WTC11 (cell line): Measurements from ENCODE around the gene SCFD1. TPM values are rescaled to one million over a fixed set of nuclear protein-coding genes. Genes with fewer than 3 reads are reported as not detected.

Source experiments
- ATAC-seq: fragments of 200-7000 bp; cut with Tn5 transposase; 2 replicates; pipeline ENCODE4 v1.10.0; 2021; ENCODE audit warnings: mild to moderate bottlenecking, moderate library complexity
- CTCF ChIA-PET: fragments of 300-600 bp; sonication (Branson Sonifier 250); formaldehyde crosslinking; loops from one replicate; lab custom pipeline; 2021; ENCODE audit warnings: antibody characterized with exemption; lab: Charles Lee
- POLR2A ChIA-PET: fragments of 350-600 bp; sonication (Branson Sonifier 250); formaldehyde crosslinking; loops from one replicate; lab custom pipeline; 2021; ENCODE audit warnings: antibody characterized with exemption; lab: Charles Lee
- DNase-seq: peaks from one replicate; pipeline ENCODE4 v3.0.0; 2021; ENCODE audit warnings: low spot score
- H3K27ac Mint-ChIP-seq: 2 replicates; pipeline ENCODE4 v1.8.0; 2021; ENCODE audit warnings: mixed read lengths
- H3K27me3 Mint-ChIP-seq: 2 replicates; pipeline ENCODE4 v1.8.0; 2021; ENCODE audit warnings: low read depth, mild to moderate bottlenecking, moderate library complexity, mixed read lengths
- H3K36me3 Mint-ChIP-seq: 2 replicates; pipeline ENCODE4 v1.8.0; 2021; ENCODE audit warnings: mixed read lengths
- H3K4me1 Mint-ChIP-seq: 2 replicates; pipeline ENCODE4 v1.8.0; 2022; ENCODE audit warnings: mixed read lengths
- H3K4me3 Mint-ChIP-seq: 2 replicates; pipeline ENCODE4 v1.8.0; 2021; ENCODE audit warnings: mild to moderate bottlenecking, moderate library complexity, mixed read lengths
- H3K9me3 Mint-ChIP-seq: 2 replicates; pipeline ENCODE4 v1.8.0; 2021; ENCODE audit warnings: mixed read lengths
- AR ChIP-seq: fragments of 250-450 bp; sonication (Bioruptor Pico); IDR thresholded peaks from 2 replicates; pipeline ENCODE4 v1.9.0; 2021; ENCODE audit warnings: mild to moderate bottlenecking
- ARID4B ChIP-seq: sonication (generic); formaldehyde crosslinking; IDR thresholded peaks from 2 replicates; pipeline ENCODE4 v1.8.0; 2023; ENCODE audit warnings: missing genetic modification reagents, mild to moderate bottlenecking, borderline replicate concordance
- CBFB ChIP-seq: sonication (generic); formaldehyde crosslinking; IDR thresholded peaks from 2 replicates; pipeline ENCODE4 v1.8.1; 2022; ENCODE audit warnings: mild to moderate bottlenecking, low read depth, missing genetic modification reagents
- CDX4 ChIP-seq: fragments of 250-450 bp; sonication (Bioruptor Pico); IDR thresholded peaks from 2 replicates; pipeline ENCODE4 v1.9.0; 2021; ENCODE audit warnings: moderate library complexity, mild to moderate bottlenecking, inconsistent platforms, borderline replicate concordance
- CREM ChIP-seq: sonication (generic); formaldehyde crosslinking; IDR thresholded peaks from 2 replicates; pipeline ENCODE4 v1.8.1; 2022; ENCODE audit warnings: mild to moderate bottlenecking, missing genetic modification reagents, moderate library complexity
- E2F1 ChIP-seq: sonication (generic); formaldehyde crosslinking; IDR thresholded peaks from 2 replicates; pipeline ENCODE4 v1.8.0; 2022; ENCODE audit warnings: mild to moderate bottlenecking, missing genetic modification reagents
- E2F5 ChIP-seq: sonication (generic); formaldehyde crosslinking; IDR thresholded peaks from 2 replicates; pipeline ENCODE4 v1.8.1; 2022; ENCODE audit warnings: mild to moderate bottlenecking, moderate library complexity, missing genetic modification reagents
- FOXJ3 ChIP-seq: sonication (generic); formaldehyde crosslinking; IDR thresholded peaks from 2 replicates; pipeline ENCODE4 v1.9.0; 2021; ENCODE audit warnings: missing genetic modification reagents, mild to moderate bottlenecking, borderline replicate concordance
- FOXP1 ChIP-seq: sonication (generic); formaldehyde crosslinking; IDR thresholded peaks from 2 replicates; pipeline ENCODE4 v1.8.0; 2022; ENCODE audit warnings: missing genetic modification reagents, mild to moderate bottlenecking, moderate library complexity, borderline replicate concordance
- KAT7 ChIP-seq: sonication (generic); formaldehyde crosslinking; IDR thresholded peaks from 2 replicates; pipeline ENCODE4 v1.8.1; 2023; ENCODE audit warnings: missing genetic modification reagents, mild to moderate bottlenecking, borderline replicate concordance
- NR1H2 ChIP-seq: sonication (generic); formaldehyde crosslinking; IDR thresholded peaks from 2 replicates; pipeline ENCODE4 v1.9.0; 2021; ENCODE audit warnings: mild to moderate bottlenecking, moderate library complexity, missing genetic modification reagents
- NR2C2 ChIP-seq: sonication (generic); formaldehyde crosslinking; IDR thresholded peaks from 2 replicates; pipeline ENCODE4 v1.8.0; 2022; ENCODE audit warnings: mild to moderate bottlenecking, missing genetic modification reagents
- PREB ChIP-seq: sonication (generic); formaldehyde crosslinking; IDR thresholded peaks from 2 replicates; pipeline ENCODE4 v1.8.1; 2022; ENCODE audit warnings: mild to moderate bottlenecking, missing genetic modification reagents, moderate library complexity, borderline replicate concordance
- SMAD3 ChIP-seq: sonication (generic); formaldehyde crosslinking; IDR thresholded peaks from 2 replicates; pipeline ENCODE4 v1.8.0; 2022; ENCODE audit warnings: missing genetic modification reagents, mild to moderate bottlenecking, borderline replicate concordance
- ZMAT4 ChIP-seq: fragments of 250-450 bp; sonication (Bioruptor Pico); IDR thresholded peaks from 2 replicates; pipeline ENCODE4 v1.9.0; 2021; ENCODE audit warnings: mild to moderate bottlenecking
- ZNF317 ChIP-seq: sonication (generic); formaldehyde crosslinking; IDR thresholded peaks from 2 replicates; pipeline ENCODE4 v1.8.1; 2023; ENCODE audit warnings: low read depth, mild to moderate bottlenecking, moderate library complexity, missing genetic modification reagents, borderline replicate concordance
- ZNF423 ChIP-seq: fragments of 250-450 bp; sonication (Bioruptor Pico); IDR thresholded peaks from 2 replicates; pipeline ENCODE4 v2.1.2; 2022; ENCODE audit warnings: mild to moderate bottlenecking, moderate library complexity
- ZNF532 ChIP-seq: fragments of 250-450 bp; sonication (Bioruptor Pico); IDR thresholded peaks from 2 replicates; pipeline ENCODE4 v1.9.0; 2021; ENCODE audit warnings: mild to moderate bottlenecking, borderline replicate concordance
- total RNA-seq: library from RNA; stranded (reverse); gene quantifications from 3 replicates; pipeline ENCODE4 v1.2.3, GENCODE V29; 2021

The SCFD1 gene
- total RNA-seq, 1 experiment from 2014 or later = 77.5 TPM

- TF ChIP-seq CBFB = no peak
- ChIA-PET POLR2A (interaction anchor here (0.6 kb wide), 1 partner anchor 9 kb away, joined by 3 read pairs; no protein-coding TSS in a partner anchor), CTCF (no interaction called here)
- Mint-ChIP-seq H3K4me1 (no peaks in the 10 kb centered on the region), H3K36me3 (peaks cover 7% of the 10 kb centered on the region), H3K4me3 (no peak overlapping the region), H3K27ac (no peak overlapping the region), H3K27me3 (no peaks in the 10 kb centered on the region; the same call in 1 of the 2 replicates), H3K9me3 (peaks cover 24% of the 10 kb centered on the region)
- ATAC-seq (no peak), DNase-seq (no peak)
Measured at GRCh38 chr14:30768791-30769190, 146.7 kb downstream of the SCFD1 start.

- H3K27me3 Mint-ChIP-seq = no peaks in the 10 kb centered on the region
- no peaks in the 10 kb centered on the region for H3K4me1 Mint-ChIP-seq
- H3K4me3 Mint-ChIP-seq = no peak overlapping the region
- no peak for TF ChIP-seq NR1H2 (CRISPR knock-in tag)
- no peak for TF ChIP-seq CBFB
- no peak for TF ChIP-seq ZNF317
- no peak for TF ChIP-seq FOXP1 (CRISPR knock-in tag)
- no peak for TF ChIP-seq CDX4
- no peak for TF ChIP-seq ZNF532 (CRISPR knock-in tag)
- no peak for TF ChIP-seq FOXJ3 (CRISPR knock-in tag)
- no peak for TF ChIP-seq ZMAT4 (CRISPR knock-in tag)
- no peak for TF ChIP-seq NR2C2 (CRISPR knock-in tag)
- no peak for TF ChIP-seq KAT7 (CRISPR knock-in tag)
- no peak for TF ChIP-seq ARID4B (CRISPR knock-in tag)
- no peak for TF ChIP-seq SMAD3 (CRISPR knock-in tag)
- TF ChIP-seq AR (CRISPR knock-in tag) = no peak
- TF ChIP-seq CREM (CRISPR knock-in tag) = no peak
- no peak for TF ChIP-seq E2F1 (CRISPR knock-in tag)
- no peak for TF ChIP-seq ZNF423 (CRISPR knock-in tag)
- no peak for TF ChIP-seq E2F5 (CRISPR knock-in tag)
- no peak for TF ChIP-seq PREB (CRISPR knock-in tag)
- TF ChIP-seq, all 79 proteins: peak for 0
- no peak for DNase-seq
- no peaks in the 10 kb centered on the region for H3K36me3 Mint-ChIP-seq
- POLR2A ChIA-PET = no interaction called here
- no peak overlapping the region for H3K27ac Mint-ChIP-seq
- CTCF ChIA-PET = no interaction called here
- no peak for ATAC-seq
- H3K9me3 Mint-ChIP-seq = peaks cover 8% of the 10 kb centered on the region
Measured at GRCh38 chr14:30770376-30770775, 148.3 kb downstream of the SCFD1 start.
